Measurements from ENCODE around the gene CSF3.

The CSF3 gene

DNA sequence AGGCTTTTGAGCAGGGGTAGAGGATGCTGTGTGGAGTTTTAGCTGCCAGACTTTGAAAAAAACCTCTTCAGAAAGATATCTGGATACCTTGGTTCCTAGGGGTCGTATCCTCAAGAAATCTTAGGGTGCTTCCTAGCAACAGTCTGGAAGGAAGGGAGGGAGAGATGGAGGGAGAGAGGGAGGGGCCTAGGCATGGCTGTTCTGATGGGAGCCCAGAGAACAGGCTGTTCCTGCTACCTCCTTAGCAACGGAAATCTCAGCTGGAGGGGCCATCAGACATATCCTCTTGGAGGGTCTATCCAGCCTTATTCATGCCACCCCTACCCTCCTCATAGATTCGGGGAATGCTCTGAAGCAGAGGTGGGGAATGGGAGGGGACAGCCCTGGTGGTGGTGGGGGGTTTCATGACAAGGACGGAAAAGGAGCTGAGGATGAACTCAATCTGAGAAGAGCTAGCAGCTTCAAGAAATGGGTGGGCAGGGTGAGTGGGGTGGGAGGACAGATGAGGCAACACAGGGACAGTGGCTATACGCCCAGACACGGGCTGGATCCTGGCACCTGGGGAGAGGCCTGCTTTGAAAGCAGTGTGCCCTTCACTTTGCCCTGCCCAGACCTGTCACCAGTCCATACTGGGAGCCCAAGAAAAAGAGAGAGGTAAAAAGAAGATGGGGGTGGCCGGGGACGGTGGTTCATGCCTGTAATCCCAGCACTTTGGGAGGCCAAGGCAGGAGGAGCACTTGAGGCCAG is 44.7 kb downstream of the CSF3 start:
- DNase-seq (ENCODE audit: low read depth in 4 of 4, low spot score in 1 of 4) = no peak

DNA sequence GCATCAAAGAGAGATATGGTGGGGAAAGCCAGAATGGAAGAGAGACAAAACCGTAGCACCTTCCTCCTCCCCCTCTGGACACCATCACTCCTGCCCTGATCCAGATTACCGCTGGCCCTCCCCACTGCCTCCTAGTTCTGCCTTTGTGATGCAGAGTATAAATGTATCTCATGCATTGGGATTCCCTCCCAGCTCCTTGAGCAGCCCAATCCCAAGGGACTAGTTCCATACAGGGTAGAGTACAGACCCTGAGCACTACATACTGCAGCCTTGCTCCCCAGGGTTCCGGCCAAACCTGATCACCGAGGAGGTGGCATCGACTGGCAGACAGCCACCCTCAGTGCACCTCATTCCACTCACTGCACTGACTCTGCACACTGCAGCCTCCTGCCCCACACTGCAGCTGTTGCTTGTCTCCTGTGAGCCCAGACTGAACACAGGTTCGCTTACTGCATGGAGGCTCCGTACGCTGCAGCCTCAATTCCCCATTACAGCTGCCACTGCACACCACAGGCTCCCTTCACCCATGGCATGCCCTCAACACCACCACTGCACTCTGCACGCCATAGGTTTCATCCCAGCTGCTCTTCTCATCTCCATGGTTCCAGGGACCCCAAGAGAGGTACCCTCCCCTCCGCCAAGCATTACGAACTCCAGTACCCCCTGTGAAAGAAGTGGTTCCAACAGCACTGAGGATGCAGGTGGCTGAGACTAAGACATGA is 45.8 kb downstream of the CSF3 start:
- DNase-seq (ENCODE audit: low read depth in 4 of 4, low spot score in 1 of 4) = no peak

DNA sequence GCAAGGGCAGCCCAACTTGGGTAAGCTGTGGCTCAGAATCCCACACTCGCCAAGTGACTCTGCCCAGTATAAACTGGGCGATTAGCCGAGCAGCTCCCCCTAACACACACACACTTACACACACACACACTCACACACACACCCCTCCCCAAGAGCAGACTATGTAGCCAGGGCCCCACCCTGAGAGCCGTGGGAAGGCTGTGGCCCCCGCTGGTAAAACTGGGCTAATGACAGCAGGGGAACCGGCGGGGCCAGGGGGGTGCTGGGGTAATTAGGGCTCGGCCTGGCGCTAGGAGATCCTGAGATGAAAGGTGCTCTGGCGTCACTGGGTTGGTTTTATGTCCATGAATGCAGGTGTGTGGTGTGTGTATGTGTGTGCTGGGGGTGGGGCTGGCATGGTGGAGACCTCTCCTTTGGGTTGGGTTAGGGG is 46.4 kb downstream of the CSF3 start:
- no peak for DNase-seq (ENCODE audit: low read depth in 4 of 4, low spot score in 1 of 4)

DNA sequence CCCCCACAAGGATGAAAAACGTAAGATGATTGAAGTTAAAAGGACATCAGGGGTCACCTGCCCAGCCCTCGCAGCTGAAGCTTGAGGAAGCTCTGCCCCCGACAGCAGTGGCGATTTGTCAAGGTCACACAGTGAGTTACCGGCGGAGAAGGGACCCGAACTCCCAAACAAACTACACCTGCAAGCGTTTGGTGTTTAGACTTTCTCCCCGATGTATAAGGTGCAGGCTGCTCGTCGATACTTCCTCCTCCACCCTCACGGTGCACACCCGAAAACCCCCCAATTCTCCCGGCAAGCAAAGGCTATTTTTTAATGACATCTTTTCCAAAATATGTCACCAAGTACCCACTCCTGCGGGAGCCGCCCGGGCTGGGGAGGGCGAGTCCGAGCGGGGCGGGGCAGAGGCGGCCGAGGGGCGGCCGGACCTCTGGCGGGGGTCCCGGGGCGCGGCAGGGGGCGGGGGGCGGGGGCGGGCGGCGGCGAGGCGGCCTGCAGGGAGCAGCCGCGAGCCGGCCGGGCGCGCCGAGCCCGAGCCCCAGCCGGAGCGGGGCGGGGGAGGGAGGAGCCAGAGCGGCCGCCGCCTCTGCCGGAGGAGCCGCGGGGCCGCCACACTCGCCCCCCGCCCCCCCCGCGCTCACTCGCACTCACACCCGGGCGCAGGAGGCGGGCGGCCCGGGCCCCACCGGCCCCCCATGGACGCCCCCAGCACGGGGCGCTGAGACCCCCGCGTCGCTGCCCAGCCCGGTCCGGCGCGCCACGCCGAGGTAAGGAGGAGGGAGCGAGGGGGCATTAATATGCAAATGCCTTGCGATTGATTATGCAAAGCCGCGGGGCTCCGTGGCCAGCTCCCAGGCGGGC is 47.3 kb downstream of the CSF3 start, which contains the start of gene THRA:
THRA (plus strand) TSS at position 637 of the 858 bp plus-strand sequence. CDS start 11,524 bp downstream, outside the sequence.
- DNase-seq (ENCODE audit: low read depth in 4 of 4, low spot score in 1 of 4) = peak in 3 of 4 experiments; percentile 32 to 61 (median 46)

DNA sequence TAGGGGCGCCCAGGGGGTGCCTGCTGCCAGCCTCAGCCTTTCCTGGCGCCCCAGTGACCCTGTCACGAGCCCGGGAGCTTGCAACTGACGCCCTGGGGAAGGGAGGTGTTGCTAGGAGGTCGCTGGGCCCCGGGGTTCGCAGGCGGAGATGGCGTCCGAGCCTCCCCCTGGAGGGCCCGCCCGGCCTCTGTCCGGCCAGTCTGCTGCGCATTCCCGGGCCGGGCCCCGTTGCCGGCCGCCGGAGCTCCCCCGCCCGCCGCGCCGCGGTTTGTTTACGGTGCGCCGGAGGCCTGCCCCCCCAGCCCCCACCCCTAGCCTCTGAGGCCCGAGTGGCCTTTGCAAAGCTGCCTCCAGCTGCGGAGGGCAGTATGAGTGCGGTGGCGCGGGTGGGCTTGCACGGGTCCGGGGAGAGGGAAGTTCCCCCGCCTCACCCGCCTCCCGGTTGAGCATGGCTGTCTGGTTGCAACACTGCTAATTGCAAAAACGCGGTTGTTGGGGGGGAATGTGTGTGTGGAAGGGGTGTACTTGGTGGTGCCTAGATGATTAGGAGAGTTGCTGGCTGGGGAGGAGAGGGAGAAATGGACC is 48.0 kb downstream of the CSF3 start:
- DNase-seq (ENCODE audit: low read depth in 4 of 4, low spot score in 1 of 4) = no peak

DNA sequence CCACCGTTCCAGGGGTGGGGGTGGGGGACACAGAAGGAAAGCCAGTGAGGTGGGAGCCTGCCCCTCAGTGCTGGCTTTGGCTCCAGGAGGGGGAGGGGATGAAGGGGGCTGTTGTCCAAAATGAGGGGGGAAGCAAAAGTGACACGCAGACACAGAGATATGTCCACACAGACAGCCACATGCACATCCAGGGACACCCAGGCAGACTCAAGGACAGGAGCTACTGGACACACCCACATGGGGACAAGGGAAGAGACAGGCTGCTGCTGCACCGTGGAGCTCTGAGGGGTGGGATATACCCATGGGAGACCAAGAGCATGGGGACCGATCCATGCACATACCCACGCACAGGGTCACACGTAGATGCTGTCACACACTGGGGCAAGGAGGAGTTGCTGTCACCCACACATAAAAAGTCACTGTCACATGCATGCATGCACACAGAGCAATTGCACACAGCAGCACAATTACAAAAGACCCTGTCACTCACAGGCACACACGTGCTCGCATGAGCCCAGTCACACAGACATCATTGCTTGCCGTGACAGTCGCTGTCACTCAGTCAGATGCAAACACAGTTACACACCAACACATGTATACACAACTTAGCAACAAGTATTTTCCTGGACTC is 48.8 kb downstream of the CSF3 start:
- no peak for DNase-seq (ENCODE audit: low read depth in 4 of 4, low spot score in 1 of 4)

DNA sequence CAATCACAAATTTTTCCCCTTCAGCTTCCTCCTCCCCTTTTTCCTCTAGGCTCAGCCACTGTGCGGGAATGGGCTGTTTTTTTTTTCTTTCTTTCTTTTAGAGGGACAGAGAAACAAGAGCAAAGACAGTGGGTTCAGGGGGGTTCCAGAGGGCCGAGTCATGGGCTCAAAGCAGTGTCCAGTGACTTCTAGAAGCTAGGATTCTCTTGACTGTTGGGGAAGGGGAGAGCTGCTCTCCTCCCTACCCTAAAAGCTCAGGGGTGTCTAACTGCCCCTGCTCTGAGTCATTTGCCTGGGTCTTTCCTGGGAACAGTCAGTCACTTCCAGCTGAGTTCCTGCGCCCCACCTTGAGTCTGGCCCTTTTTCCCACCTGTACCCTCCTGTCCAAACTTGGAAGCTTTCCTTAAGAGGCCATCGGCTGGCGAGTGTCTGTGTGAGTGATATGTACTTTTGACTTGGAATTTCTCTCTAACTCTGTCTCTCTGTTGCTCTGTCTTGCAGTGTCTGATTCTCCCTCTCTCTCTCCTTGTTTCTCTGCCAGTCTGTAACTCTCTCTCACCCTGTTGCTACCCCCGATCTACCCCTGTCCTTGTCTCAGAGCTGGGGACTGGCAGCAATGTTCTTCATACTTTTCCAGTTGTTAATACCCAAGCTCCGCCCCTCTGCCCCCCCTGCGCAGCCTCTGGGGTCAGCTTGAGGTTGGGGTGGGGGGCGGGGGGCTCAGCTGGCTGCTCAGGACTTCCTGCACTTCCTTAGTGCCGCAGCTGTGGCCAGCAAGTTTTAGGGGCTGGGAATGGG is 49.9 kb downstream of the CSF3 start:
- no peak for DNase-seq (ENCODE audit: low read depth in 4 of 4, low spot score in 1 of 4)

DNA sequence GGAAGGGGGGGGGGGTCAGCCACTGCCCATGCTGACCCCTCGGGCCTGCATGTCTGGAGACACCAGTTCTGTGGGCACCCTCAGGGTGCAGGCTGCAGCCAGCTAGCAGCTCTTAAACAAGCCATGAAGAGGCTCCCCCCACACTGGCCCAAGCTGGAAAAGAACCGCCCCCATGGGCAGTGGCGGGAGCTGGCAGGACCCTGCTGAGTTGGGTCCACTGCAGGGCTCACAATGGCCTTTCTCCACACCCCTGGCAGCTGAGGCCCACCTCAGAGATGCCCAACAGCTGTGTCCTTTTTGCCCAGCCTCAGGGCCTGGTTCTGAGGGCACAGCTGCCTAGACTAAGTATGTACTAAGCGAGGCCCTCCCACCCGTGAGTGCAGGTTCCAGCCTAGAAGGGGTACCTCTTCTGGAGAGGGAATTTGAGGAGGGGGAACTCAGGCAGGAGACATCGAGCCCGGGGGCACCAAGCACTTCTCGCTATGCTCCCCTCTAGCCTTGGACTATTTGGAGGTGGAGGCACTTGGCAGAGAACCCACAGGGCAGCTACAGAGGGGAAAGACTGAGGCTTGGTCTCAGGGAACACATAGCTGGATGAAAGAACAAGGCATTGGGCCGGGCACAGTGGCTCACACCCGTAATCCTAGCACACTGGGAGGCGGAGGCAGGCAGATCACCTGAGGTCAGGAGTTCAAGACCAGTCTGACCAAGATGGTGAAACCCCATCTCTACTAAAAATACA is 50.7 kb downstream of the CSF3 start:
- no peak for DNase-seq (ENCODE audit: low read depth in 4 of 4, low spot score in 1 of 4)

All from stimulated activated CD4-positive, alpha-beta T cell treated with anti-CD3 and anti-CD28 coated beads, Interleukin-1b, Interleukin-23, amount 100 ng/mL, for 24 hours (primary cell).